Esophagus muscularis mucosa (tissue), 4 donors: ENCODE measurements around the gene SF3A2. TPM values are rescaled to one million over a fixed set of nuclear protein-coding genes. Genes with fewer than 3 reads are reported as not detected.

Experiments
- DNase-seq: peaks from one replicate; pipeline ENCODE4 v3.0.0-alpha.2; 2017; ENCODE audit errors: extremely low spot score
- H3K27ac ChIP-seq, 4 donors: fragments of 200-600 bp; sonication (generic); replicated peaks in 1 of 4; 1 replicate in 3 of 4; 2 replicates in 1 of 4; pipeline ENCODE4 v1.5.1; 2016 to 2019; ENCODE audit warnings: mild to moderate bottlenecking in 1 of 4
- H3K27me3 ChIP-seq, 4 donors: fragments of 200-600 bp; sonication (generic); one replicate each; pipeline versions ENCODE4 v1.5.1 to v1.6.0; 2016 to 2019
- H3K36me3 ChIP-seq, 4 donors: fragments of 200-600 bp; sonication (generic); one replicate each; pipeline ENCODE4 v1.5.1; 2016 to 2019
- H3K4me1 ChIP-seq, 4 donors: fragments of 200-600 bp; sonication (generic); one replicate each; pipeline ENCODE4 v1.5.1; 2016 to 2019
- H3K4me3 ChIP-seq, 4 donors: fragments of 200-600 bp; sonication (generic); 1 replicate in 2 of 4; 2 replicates in 2 of 4; pipeline ENCODE4 v1.5.1; 2016 to 2019; ENCODE audit warnings: mild to moderate bottlenecking in 4 of 4, moderate library complexity in 1 of 4
- H3K9me3 ChIP-seq, 4 donors: fragments of 200-600 bp; sonication (generic); 1 replicate in 3 of 4; 2 replicates in 1 of 4; pipeline ENCODE4 v1.5.1; 2016 to 2019
- EP300 ChIP-seq: sonication (generic); formaldehyde crosslinking; IDR thresholded peaks from one replicate; pipeline ENCODE4 v1.6.1; 2017; ENCODE audit warnings: antibody characterized with exemption
- POLR2A ChIP-seq: fragments of 450-650 bp; IDR thresholded peaks from one replicate; pipeline ENCODE4 v1.6.1; 2017; ENCODE audit warnings: antibody characterized with exemption, moderate library complexity, mild to moderate bottlenecking, low read depth
- POLR2AphosphoS5 ChIP-seq, 2 donors: sonication (generic); formaldehyde crosslinking; IDR thresholded peaks; one replicate each; pipeline ENCODE4 v1.6.1; 2017; ENCODE audit warnings: antibody characterized with exemption in 2 of 2
- WGBS: methylation state at CpG from one replicate; pipeline ENCODE4 v1.1.5; 2018; 5-methylcytosine and 5-hydroxymethylcytosine counted together
- intact Hi-C: fragments of 100-400 bp; cut with DNase I; formaldehyde crosslinking; loops from one replicate; pipeline ENCODE4 v1.15.1; 2023
- total RNA-seq, 4 donors: library from RNA; depleted of rRNA; stranded (reverse); fragments of >200 nt; gene quantifications; one replicate each; pipeline versions ENCODE4 v1.1.0 to v1.2.1, GENCODE V29; 2016
- TF ChIP-seq, protein P1 (sequence below), 3 experiments: fragments of 200-600 bp in 2 of 3; fragments of 450-650 bp in 1 of 3; sonication (generic) in 2 of 3; IDR thresholded peaks; one replicate each; pipeline ENCODE4 v1.5.1; 2017 to 2019; ENCODE audit warnings: antibody characterized with exemption in 3 of 3, mild to moderate bottlenecking in 2 of 3, moderate library complexity in 1 of 3

The SF3A2 gene
- total RNA-seq, 4 donors from 2014 or later: 29.5 to 56.9 (median 35.3) TPM

DNA sequence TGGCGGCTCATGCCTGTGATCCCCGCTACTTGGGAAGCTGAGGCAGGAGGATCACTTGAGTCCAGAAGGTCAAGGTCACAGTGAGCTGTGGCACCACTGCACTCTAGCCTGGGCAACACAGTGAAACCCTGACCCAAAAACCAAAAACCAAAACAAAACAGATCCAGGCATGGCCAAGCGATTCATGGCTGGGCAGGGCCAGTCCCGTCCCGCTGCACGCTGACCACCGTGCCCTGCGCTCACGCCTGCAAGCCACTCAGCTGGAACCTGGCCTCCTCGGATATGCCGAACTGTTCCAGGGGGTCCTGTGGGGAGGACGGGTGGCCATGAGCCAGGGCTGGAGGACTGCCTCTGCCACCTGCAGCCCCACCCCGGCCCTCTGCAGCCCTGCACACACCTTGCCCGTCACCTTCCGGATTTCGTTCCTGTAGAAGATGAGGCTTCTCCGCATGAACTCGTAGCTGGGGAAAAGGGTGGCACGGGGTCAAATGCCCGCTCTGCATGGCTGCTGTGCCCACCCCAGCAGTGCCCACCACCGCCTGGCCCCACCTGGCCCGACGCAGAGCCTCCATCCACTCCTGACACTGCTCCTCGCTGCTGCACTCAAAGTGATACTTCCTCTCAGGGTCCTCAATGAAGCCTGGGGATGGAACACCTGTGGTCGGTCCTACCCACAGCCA, 2.9 kb upstream of the SF3A2 start:
- Histone ChIP-seq H3K27me3 (no peaks in the 10 kb centered on the region), H3K4me3 (no peak overlapping the region), H3K9me3 (no peaks in the 10 kb centered on the region), H3K4me1 (peaks cover 39 to 67% (median 51%) of the 10 kb centered on the region in 4 donors), H3K36me3 (peaks cover 17 to 58% (median 54%) of the 10 kb centered on the region in 4 donors), H3K27ac (peak overlapping the region in 1 of 4 donors; percentile 26)
- TF ChIP-seq EP300: no peak
- TF ChIP-seq, protein P1, sequence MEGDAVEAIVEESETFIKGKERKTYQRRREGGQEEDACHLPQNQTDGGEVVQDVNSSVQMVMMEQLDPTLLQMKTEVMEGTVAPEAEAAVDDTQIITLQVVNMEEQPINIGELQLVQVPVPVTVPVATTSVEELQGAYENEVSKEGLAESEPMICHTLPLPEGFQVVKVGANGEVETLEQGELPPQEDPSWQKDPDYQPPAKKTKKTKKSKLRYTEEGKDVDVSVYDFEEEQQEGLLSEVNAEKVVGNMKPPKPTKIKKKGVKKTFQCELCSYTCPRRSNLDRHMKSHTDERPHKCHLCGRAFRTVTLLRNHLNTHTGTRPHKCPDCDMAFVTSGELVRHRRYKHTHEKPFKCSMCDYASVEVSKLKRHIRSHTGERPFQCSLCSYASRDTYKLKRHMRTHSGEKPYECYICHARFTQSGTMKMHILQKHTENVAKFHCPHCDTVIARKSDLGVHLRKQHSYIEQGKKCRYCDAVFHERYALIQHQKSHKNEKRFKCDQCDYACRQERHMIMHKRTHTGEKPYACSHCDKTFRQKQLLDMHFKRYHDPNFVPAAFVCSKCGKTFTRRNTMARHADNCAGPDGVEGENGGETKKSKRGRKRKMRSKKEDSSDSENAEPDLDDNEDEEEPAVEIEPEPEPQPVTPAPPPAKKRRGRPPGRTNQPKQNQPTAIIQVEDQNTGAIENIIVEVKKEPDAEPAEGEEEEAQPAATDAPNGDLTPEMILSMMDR (IDR thresholded peaks at IDR 0.05): no peak
- TF ChIP-seq POLR2A: no peak
- no peak for TF ChIP-seq POLR2AphosphoS5 (IDR thresholded peaks at IDR 0.05)
- 88% methylated on average over 18 of the region's 25 CpGs for WGBS
- DNase-seq: no peak
- intact Hi-C loops: no loop called here

DNA sequence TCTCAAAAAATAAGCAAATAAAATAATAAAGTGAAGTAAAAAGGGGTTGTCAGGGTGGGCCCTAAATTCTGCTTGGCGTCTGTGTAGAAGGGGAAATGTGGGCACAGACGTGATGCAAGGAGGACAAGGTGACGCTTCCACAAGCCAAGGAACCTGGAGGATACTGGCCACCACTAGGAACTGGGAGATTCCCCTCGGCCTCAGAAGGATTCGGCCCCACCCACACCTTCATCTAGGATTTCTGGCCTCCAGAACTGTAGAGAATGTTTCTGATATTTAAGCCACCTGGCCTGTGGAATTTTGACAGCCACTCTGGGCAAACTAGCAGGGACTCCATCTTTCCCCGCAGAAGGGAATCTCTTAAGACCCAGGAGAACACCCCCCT, 1.6 kb upstream of the SF3A2 start:
- WGBS: 41% methylated on average over 6 of the region's 6 CpGs
- peaks cover 12 to 45% (median 42%) of the 10 kb centered on the region in 4 donors for H3K36me3 ChIP-seq
- no peak for DNase-seq
- peak overlapping the region; percentile 94 to 99 (median 96) for H3K27ac ChIP-seq
- H3K4me3 ChIP-seq: peak overlapping the region; percentile 88 to 100 (median 98)
- no peaks in the 10 kb centered on the region for H3K27me3 ChIP-seq
- TF ChIP-seq POLR2AphosphoS5 (IDR thresholded peaks at IDR 0.05): no peak
- TF ChIP-seq, protein P1 (IDR thresholded peaks at IDR 0.05): no peak
- no peak for TF ChIP-seq EP300
- TF ChIP-seq POLR2A: no peak
- intact Hi-C loops: loop anchor here (5.0 kb wide), 2 partner anchors 83 to 157 kb away; partner anchors contain the start of gene AP3D1
- H3K9me3 ChIP-seq: no peaks in the 10 kb centered on the region
- H3K4me1 ChIP-seq: peaks cover 51 to 79% (median 64%) of the 10 kb centered on the region in 4 donors

DNA sequence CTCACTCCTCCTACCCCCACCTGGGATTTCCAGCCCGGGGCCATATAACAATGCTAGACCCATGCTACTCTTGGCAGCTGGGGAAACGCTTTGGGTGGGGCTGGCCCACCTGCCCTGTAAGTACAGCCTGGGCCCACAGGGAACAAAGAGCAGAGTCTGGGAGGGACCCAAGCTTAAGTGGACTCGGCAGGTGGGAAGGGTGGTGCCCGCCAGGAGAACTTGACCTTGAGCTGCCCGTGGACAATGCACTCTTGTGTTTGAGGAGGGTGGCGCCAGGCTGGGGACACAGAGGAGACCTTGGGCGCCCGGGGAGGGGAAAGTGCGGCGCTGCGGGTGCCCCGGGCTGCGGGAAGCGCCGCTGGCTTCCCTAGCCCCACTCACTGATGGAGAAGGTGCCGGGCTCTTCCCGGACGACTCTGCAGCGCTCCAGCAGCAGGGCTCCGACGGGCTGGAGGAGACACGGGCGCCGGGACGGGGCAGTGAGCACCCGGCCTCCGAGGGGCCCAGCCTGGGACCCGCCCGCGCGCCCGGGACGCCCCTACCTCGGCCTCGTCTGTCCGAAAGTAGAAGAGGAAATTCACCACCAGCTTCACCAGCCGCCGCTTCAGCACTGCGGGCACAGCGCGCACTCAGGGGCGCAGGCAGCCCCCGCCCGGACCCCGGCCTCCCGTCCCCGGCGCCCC, 1.1 kb upstream of the SF3A2 start:
- Histone ChIP-seq H3K36me3 (peaks cover 7 to 40% (median 37%) of the 10 kb centered on the region in 4 donors), H3K9me3 (no peaks in the 10 kb centered on the region), H3K4me3 (peak overlapping the region; percentile 88 to 100 (median 98)), H3K4me1 (peaks cover 56 to 85% (median 69%) of the 10 kb centered on the region in 4 donors), H3K27ac (peak overlapping the region; percentile 94 to 99 (median 96)), H3K27me3 (no peaks in the 10 kb centered on the region)
- intact Hi-C loops: loop anchor here (1.0 to 5.0 kb wide), 3 partner anchors 37 to 157 kb away; partner anchors contain the start of gene AP3D1
- no peak for DNase-seq
- TF ChIP-seq POLR2A (no peak), EP300 (no peak), POLR2AphosphoS5 (IDR thresholded peaks at IDR 0.05) (no peak)
- TF ChIP-seq, protein P1 (IDR thresholded peaks at IDR 0.05): no peak
- WGBS: 0% methylated on average over 19 of the region's 48 CpGs

DNA sequence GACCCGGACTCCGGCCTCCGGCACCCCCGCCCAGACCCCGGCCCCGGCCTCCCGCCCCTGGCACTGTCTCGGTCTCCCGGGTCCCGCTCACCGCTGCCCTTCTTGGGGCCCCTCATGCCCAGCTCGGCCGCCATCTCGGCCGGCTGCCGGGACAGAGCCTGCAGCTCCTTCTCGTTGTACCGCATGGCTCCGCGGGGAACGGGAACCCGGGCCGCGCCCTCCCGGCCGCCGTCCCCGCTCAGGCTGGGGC, 635 bp upstream of the SF3A2 start:
- H3K9me3 ChIP-seq: no peaks in the 10 kb centered on the region
- H3K27ac ChIP-seq: peak overlapping the region; percentile 94 to 99 (median 96)
- no peaks in the 10 kb centered on the region for H3K27me3 ChIP-seq
- peak overlapping the region; percentile 88 to 100 (median 98) for H3K4me3 ChIP-seq
- H3K4me1 ChIP-seq: peaks cover 61 to 86% (median 71%) of the 10 kb centered on the region in 4 donors
- no CpG with 5 or more reads among the region's 28 CpGs for WGBS
- TF ChIP-seq POLR2A (no peak), EP300 (no peak), POLR2AphosphoS5 (IDR thresholded peaks at IDR 0.05) (no peak)
- TF ChIP-seq, protein P1 (IDR thresholded peaks at IDR 0.05): no peak
- DNase-seq: no peak
- intact Hi-C loops: loop anchor here (1.0 to 5.0 kb wide), 3 partner anchors 36 to 156 kb away; partner anchors contain the start of gene AP3D1
- H3K36me3 ChIP-seq: peaks cover 7 to 35% (median 32%) of the 10 kb centered on the region in 4 donors
